NCI-H1048 (cell line): ENCODE measurements around the gene LTC4S.

ENCODE experiments used
- DNase-seq: peaks from one replicate; lab custom pipeline; 2025; lab: John Stamatoyannopoulos, UW

The LTC4S gene

GRCh38 chr5:179812135-179812825 lies 18.5 kb downstream of the LTC4S start:
- no peak for DNase-seq

- DNase-seq: no peak
Observed at GRCh38 chr5:179812997-179813607, 19.3 kb downstream of the LTC4S start.

DNA sequence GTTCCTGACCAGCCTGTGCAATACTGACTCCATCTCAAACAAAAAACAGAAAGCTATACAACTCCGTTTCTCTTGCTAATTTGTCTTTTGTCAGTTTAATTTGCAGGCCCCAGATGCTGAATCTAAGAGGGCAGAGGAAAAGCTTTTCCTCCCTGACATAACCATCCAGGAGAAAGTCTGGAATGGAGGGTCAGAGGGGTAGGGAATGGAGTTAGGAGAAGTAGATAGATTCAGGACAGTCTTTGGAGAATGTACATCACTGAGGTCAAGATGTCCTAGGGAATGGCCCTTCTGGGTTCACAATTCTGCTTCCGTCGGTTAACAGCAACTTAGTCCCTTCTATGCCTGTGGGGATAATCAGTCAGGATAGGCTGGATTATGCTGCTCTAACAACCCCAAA lies 20.3 kb downstream of the LTC4S start:
- DNase-seq: no peak

DNA sequence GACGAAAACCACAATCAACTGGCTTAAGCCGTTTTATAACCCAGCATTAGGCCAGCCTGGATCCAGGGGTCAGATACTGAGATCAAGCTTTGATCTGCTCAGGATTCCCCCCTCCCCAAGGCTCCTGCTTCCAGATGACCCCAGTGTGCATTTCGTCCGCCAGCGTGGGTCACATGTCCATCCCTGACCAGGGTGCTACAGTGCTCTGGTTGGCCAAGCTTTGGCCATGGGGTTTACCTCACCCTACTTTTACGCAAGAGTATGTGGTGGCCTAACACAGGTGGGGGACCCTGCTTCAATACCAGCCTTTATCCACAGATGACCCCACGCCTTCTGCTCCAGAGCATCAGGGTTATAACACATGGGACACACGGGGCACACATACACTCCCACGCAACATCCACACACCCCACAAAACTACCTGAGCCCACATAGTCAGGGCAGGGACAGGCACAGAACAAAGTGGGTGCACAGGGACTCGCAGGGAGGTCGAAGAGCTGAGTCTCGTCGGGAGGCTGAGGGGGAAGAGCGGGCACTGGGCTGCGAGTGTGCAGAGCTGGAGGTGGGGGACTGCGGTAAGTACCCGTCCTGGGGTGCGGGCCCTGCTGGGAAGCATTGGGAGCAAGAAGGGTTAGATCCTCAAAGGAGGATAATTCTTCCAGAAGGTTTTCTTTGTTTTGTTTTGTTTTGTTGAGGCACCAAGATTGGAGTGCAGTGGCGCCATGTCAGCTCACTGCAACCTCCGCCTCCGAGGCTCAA lies 21.9 kb downstream of the LTC4S start:
- no peak for DNase-seq

DNA sequence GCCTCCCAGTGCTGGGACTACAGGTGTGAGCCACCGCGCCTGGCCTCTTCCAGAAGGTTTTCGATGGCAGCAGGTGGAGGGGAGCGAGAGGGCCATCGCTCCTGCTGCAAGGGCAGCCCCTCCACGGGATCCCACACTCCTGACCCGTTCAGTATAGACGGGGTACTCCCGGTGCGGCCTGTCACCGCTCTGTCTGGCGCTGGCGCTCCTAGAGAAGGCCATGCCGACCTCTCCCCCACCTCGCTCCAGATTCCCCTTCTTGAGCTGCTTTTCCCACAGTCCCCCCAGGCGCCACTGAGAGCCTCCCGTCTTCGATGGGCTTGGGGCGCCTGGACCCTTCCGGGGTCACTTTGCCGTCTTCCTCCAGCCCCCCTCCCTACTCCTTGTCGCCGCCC lies 22.6 kb downstream of the LTC4S start:
- no peak for DNase-seq

- DNase-seq: no peak
Observed at GRCh38 chr5:179816796-179817469, 23.1 kb downstream of the LTC4S start.

- DNase-seq: no peak
Observed at GRCh38 chr5:179817470-179817840, 23.7 kb downstream of the LTC4S start.

DNA sequence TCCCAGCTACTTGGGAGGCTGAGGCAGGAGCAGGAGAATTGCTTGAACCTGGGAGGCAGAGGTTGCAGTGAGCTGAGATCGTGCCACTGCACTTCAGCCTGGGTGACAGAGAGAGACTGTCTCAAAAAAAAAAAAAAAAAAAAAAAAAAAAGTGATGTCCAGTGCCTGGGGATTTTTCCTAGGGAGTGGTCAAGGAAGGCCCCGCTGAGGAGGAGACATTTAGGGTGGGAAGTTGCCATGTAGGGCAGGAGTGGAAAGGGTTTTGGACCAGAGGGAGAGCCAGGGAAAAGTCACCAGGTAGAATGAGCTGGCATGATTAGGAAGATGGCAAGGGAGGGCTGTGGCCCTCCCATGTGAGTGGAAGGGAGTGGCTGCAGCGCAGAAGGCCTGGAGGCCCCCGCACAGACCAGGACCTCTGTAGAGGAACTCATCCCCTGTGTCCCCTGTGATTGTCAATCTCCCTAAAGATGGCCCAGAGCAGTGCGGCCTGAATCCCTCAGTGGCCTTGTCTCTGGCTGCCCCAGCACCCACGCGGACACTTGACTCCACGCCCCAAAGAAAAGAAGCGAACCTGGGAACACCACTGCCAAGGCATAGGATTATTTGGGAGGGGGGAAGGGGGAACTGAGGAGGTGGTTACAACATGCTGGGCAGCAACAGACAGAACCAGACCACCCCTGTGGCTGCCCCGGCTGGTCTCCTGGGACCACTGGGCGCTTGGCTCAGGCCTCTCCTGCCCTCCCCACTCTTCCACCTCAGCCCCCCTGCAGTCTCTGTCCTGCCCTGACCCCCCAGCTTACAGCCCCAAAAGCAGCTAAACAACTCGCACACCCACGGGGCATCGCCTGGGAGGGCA lies 24.3 kb downstream of the LTC4S start:
- no peak for DNase-seq

DNA sequence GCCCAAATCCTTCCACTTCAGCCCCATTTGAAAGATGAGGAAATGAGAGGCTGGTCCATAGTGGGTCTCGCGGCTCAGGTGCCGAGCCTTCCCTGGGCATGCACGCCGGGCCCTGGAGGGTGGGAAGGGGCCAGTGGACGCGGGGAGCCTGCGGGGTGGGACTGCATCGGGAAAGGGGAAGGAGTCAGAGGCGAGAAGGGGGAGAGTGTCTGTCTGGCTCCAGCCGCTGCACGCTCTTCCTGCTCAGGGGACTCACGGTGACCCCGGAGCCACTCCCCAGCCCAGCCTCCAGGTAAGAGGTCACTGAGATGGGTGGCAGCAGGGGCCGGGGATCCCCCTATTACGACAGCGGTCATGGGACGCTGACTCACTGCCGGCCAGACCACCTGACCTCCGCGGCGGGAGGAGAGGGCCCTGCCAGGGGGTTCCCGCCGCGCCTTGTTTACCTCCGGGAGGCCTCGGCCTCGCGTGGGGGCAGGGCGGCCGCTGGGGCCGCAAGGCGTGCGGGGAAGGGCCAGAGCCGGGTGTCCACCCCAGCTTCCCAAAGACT lies 25.0 kb downstream of the LTC4S start:
- peak; percentile 52 for DNase-seq

- DNase-seq: no peak
Observed at GRCh38 chr5:179819296-179820126, 25.7 kb downstream of the LTC4S start.

GRCh38 chr5:179820127-179820482 lies 26.3 kb downstream of the LTC4S start:
- no peak for DNase-seq

- peak; percentile 54 for DNase-seq
Observed at GRCh38 chr5:179820483-179821297, 26.9 kb downstream of the LTC4S start, which contains the start of gene SQSTM1. Gene SQSTM1 (plus strand): TSS chr5:179820905. CDS start chr5:179820937, 32 bp downstream.

DNA sequence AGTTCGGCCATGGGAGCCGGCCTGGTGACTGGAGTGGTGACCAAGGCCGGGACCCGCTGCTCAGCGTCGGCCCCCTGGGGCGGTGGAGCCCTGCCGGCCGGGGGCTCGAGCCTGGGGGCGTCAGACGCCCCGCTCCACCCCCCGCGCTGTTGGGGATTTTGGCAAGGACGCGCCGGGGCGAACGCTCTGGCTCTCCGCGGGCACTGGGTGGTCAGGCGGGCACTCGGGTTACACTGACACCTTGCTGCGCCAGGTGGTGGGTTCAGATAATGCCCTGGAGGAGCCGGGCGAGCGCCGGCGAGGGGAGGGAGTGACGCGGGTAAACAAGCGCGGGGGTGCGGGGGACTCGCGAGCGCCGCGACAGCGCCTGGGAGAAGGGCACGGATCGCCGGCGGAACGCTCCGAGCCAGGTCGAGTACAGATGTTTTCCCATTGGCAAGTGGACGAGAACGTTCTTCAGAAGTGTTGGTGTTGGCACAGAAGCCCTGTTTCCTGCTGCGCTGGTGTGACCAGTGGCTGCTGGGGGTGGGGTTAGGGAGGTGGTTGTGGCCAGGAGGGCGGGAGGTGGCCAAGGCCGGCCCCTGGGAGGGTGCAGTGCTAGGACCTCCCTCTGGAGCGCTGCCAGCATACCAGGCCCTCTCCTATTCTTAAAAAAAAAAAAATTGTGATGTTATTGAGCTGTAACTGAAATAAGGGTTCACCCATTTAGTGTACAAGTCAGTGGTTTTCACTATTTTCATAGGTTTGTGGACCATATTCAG lies 27.7 kb downstream of the LTC4S start:
- DNase-seq: peak; percentile 66

GRCh38 chr5:179822059-179822432 lies 28.3 kb downstream of the LTC4S start:
- DNase-seq: no peak

DNA sequence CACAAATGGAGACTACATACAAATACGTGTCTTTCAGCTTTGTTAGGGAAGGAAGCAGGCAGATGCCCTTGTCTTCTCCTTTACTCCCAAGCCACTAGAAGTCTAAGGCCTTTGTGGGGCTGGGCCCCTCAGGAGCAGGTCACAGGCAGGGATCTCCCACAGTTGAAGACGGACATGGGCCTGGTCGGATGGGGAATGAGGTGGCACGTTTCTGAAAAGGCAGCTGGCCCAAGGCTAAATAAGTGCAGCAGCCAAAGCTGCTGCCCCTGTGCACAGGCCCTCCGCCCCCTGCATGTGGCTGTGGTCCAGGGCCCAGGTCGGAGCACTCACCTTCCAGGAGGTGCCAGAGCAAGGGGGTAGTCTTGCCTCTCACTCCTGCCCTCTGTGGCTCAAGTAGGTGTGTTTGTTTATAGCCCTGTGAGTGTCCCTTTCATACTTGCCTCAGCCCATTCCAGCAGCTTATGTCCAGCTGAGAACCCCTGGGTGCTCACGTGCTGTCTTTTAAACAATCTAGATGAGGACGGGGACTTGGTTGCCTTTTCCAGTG lies 28.7 kb downstream of the LTC4S start:
- DNase-seq: no peak

GRCh38 chr5:179823937-179824744 lies 30.4 kb downstream of the LTC4S start:
- DNase-seq: no peak

GRCh38 chr5:179824745-179825112 lies 30.9 kb downstream of the LTC4S start:
- DNase-seq: no peak

DNA sequence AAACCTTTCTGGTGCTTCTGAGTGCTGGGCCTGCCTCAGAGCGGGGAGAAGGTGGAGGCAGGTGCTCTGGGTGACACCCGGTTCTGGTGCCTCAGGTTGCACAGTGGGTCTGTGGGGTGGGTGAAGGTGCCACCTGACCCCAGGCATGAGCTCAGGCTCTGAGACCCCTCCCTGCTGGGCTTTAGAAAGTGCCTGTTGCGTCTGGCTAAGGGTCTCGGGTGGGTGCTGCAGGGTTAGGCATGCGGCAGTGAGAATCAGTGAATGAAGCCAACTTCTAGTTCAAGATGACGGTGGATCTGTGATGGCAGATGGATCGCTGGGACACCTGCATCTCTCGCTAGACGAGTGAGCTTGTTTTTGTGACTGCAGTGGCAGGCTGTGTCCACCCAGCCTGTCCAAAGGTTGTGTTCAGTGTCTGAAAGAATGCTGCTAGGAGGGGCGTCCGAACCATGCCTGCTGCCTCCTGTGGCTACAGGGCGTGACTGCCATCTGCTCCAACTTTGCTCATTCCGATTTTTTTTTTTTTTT lies 31.9 kb downstream of the LTC4S start:
- no peak for DNase-seq
